CD4-positive, alpha-beta T cell (primary cell): ENCODE measurements around the gene AGAP1. TPM values are rescaled to one million over a fixed set of nuclear protein-coding genes. Genes with fewer than 3 reads are reported as not detected.

Experiments used
- ATAC-seq: fragments of 200-7000 bp; cut with Tn5 transposase; one replicate; pipeline ENCODE4 v1.10.0; 2022; ENCODE audit warnings: mild to moderate bottlenecking; ENCODE audit not compliant: poor library complexity
- CTCF ChIA-PET: fragments of 350-600 bp; sonication (Branson Sonifier 250); formaldehyde crosslinking; loops from one replicate; lab custom pipeline; 2021; ENCODE audit warnings: antibody characterized with exemption, inconsistent platforms; lab: Charles Lee
- POLR2A ChIA-PET: fragments of 350-600 bp; sonication (Branson Sonifier 250); formaldehyde crosslinking; loops from one replicate; lab custom pipeline; 2021; ENCODE audit warnings: antibody characterized with exemption, inconsistent platforms; lab: Charles Lee
- DNase-seq, 14 experiments: peaks; one replicate each; pipeline ENCODE4 v3.0.0-alpha.2; 2013 to 2020; ENCODE audit warnings: mixed read lengths in 2 of 14
- H3K27ac ChIP-seq, 2 donors: one replicate each; pipeline versions ENCODE4 v1.5.1 to v1.7.0; 2013; ENCODE audit warnings: low read length in 2 of 2, low read depth in 1 of 2, mild to moderate bottlenecking in 1 of 2
- H3K27me3 ChIP-seq, 2 experiments: 1 replicate in 1 of 2; 2 replicates in 1 of 2; pipeline versions ENCODE4 v1.6.1 to v1.7.0; 2013; ENCODE audit warnings: low read length in 2 of 2, control low read depth in 1 of 2, mild to moderate bottlenecking in 1 of 2, moderate library complexity in 1 of 2; ENCODE audit not compliant: insufficient read depth in 2 of 2, control insufficient read depth in 1 of 2
- H3K36me3 ChIP-seq: one replicate; pipeline ENCODE4 v1.6.1; 2013; ENCODE audit warnings: low read length, control low read depth; ENCODE audit not compliant: insufficient read depth
- H3K4me1 ChIP-seq: one replicate; pipeline ENCODE4 v1.6.1; 2013; ENCODE audit warnings: low read length, control low read depth; ENCODE audit not compliant: insufficient read depth
- H3K4me3 ChIP-seq: one replicate; pipeline ENCODE4 v1.5.1; 2013; ENCODE audit warnings: mild to moderate bottlenecking, low read length, moderate library complexity
- H3K9me3 ChIP-seq, 2 experiments: 1 replicate in 1 of 2; 2 replicates in 1 of 2; pipeline versions ENCODE4 v1.6.1 to v1.7.0; 2013; ENCODE audit warnings: low read length in 2 of 2, mild to moderate bottlenecking in 2 of 2, control low read depth in 1 of 2, moderate library complexity in 1 of 2; ENCODE audit not compliant: control insufficient read depth in 1 of 2, insufficient read depth in 1 of 2
- H3K27ac Mint-ChIP-seq: one replicate; pipeline ENCODE4 v1.8.0; 2020; ENCODE audit warnings: mixed read lengths
- H3K27me3 Mint-ChIP-seq: one replicate; pipeline ENCODE4 v1.8.0; 2021; ENCODE audit warnings: mixed read lengths
- H3K36me3 Mint-ChIP-seq: one replicate; pipeline ENCODE4 v1.8.0; 2021; ENCODE audit warnings: low read depth, mixed read lengths
- H3K4me1 Mint-ChIP-seq: one replicate; pipeline ENCODE4 v1.8.0; 2021; ENCODE audit warnings: low read depth, mixed read lengths
- H3K4me3 Mint-ChIP-seq: one replicate; pipeline ENCODE4 v1.8.0; 2020; ENCODE audit warnings: mild to moderate bottlenecking, mixed read lengths
- H3K9me3 Mint-ChIP-seq: one replicate; pipeline ENCODE4 v1.8.0; 2020; ENCODE audit warnings: mixed read lengths
- CTCF ChIP-seq: fragments of 200-600 bp; IDR thresholded peaks from one replicate; pipeline ENCODE4 v1.8.0; 2022; ENCODE audit warnings: antibody characterized with exemption, mild to moderate bottlenecking
- intact Hi-C, 2 experiments: fragments of 100-400 bp; cut with DNase I in 1 of 2; cut with micrococcal nuclease in 1 of 2; formaldehyde crosslinking; loops; one replicate each; pipeline versions ENCODE4 v1.15.1 to v1.9.0; 2023 to 2025; cut with DNase I, micrococcal nuclease
- total RNA-seq, 174 experiments: library from RNA in 2 of 174; stranded (reverse) in 2 of 174; gene quantifications; one replicate each; pipeline ENCODE4 v1.2.3 and lab custom pipeline; 2021 to 2026

AGAP1 gene
- total RNA-seq, 2 experiments from 2014 or later: 2.6 to 3.1 TPM

GRCh38 chr2:235563056-235563910 lies 69.4 kb downstream of the AGAP1 start:
- ChIA-PET POLR2A (no interaction called here), CTCF (no interaction called here)
- H3K27me3 ChIP-seq: peaks cover 10 to 11% of the 10 kb centered on the region in 2 experiments
- Mint-ChIP-seq H3K27ac (no peak overlapping the region), H3K36me3 (no peaks in the 10 kb centered on the region), H3K4me3 (no peak overlapping the region), H3K27me3 (peaks cover 53% of the 10 kb centered on the region), H3K4me1 (no peaks in the 10 kb centered on the region), H3K9me3 (no peaks in the 10 kb centered on the region)
- intact Hi-C loops: no loop called here
- no peaks in the 10 kb centered on the region for H3K4me1 ChIP-seq
- no peak for ATAC-seq
- no peaks in the 10 kb centered on the region for H3K36me3 ChIP-seq
- no peak overlapping the region for H3K4me3 ChIP-seq
- no peak for TF ChIP-seq CTCF
- DNase-seq: no peak
- H3K27ac ChIP-seq: no peak overlapping the region
- peaks cover 0 to 14% of the 10 kb centered on the region in 2 experiments for H3K9me3 ChIP-seq

GRCh38 chr2:235564066-235564465 lies 70.2 kb downstream of the AGAP1 start:
- ATAC-seq (no peak), DNase-seq (no peak)
- no peaks in the 10 kb centered on the region for H3K36me3 Mint-ChIP-seq
- no peak overlapping the region for H3K27ac Mint-ChIP-seq
- no peak overlapping the region for H3K4me3 ChIP-seq
- no peaks in the 10 kb centered on the region for H3K4me1 Mint-ChIP-seq
- peaks cover 11 to 14% of the 10 kb centered on the region in 2 experiments for H3K27me3 ChIP-seq
- H3K36me3 ChIP-seq: no peaks in the 10 kb centered on the region
- POLR2A ChIA-PET: no interaction called here
- no peaks in the 10 kb centered on the region for H3K4me1 ChIP-seq
- H3K9me3 ChIP-seq: peaks cover 6 to 22% of the 10 kb centered on the region in 2 experiments
- H3K27ac ChIP-seq: no peak overlapping the region
- no peak overlapping the region for H3K4me3 Mint-ChIP-seq
- CTCF ChIA-PET: no interaction called here
- H3K27me3 Mint-ChIP-seq: peaks cover 57% of the 10 kb centered on the region
- intact Hi-C loops: no loop called here
- no peaks in the 10 kb centered on the region for H3K9me3 Mint-ChIP-seq
- no peak for TF ChIP-seq CTCF

GRCh38 chr2:235564884-235565530 lies 71.2 kb downstream of the AGAP1 start:
- Histone ChIP-seq H3K4me1 (no peaks in the 10 kb centered on the region), H3K36me3 (no peaks in the 10 kb centered on the region), H3K4me3 (no peak overlapping the region), H3K9me3 (peaks cover 7 to 24% of the 10 kb centered on the region in 2 experiments), H3K27me3 (peaks cover 14% of the 10 kb centered on the region in 2 experiments), H3K27ac (no peak overlapping the region)
- ChIA-PET CTCF (no interaction called here), POLR2A (no interaction called here)
- no peak overlapping the region for H3K27ac Mint-ChIP-seq
- intact Hi-C loops: no loop called here
- H3K4me1 Mint-ChIP-seq: no peaks in the 10 kb centered on the region
- H3K4me3 Mint-ChIP-seq: no peak overlapping the region
- DNase-seq (no peak), ATAC-seq (no peak)
- no peaks in the 10 kb centered on the region for H3K36me3 Mint-ChIP-seq
- no peak for TF ChIP-seq CTCF
- H3K27me3 Mint-ChIP-seq: peaks cover 54% of the 10 kb centered on the region
- H3K9me3 Mint-ChIP-seq: no peaks in the 10 kb centered on the region
